Measurements from ENCODE around the gene MT1A.

DNA sequence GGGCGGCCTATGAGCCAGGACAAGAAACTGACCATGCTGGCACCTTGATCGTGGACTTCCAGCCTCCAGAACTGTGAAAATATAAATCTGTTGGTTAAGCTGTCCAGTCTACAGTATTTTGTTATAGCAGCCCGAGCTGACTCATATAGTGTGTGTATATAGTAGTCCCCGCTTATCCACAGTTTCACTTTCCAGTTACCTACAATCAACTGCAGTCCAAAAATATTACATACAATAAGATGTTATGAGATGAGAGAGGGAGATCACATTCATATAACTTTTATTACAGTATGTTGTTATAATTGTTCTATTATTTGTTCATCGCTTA lies 44.2 kb upstream of the MT1A start:
- TF ChIP-seq, protein P1, sequence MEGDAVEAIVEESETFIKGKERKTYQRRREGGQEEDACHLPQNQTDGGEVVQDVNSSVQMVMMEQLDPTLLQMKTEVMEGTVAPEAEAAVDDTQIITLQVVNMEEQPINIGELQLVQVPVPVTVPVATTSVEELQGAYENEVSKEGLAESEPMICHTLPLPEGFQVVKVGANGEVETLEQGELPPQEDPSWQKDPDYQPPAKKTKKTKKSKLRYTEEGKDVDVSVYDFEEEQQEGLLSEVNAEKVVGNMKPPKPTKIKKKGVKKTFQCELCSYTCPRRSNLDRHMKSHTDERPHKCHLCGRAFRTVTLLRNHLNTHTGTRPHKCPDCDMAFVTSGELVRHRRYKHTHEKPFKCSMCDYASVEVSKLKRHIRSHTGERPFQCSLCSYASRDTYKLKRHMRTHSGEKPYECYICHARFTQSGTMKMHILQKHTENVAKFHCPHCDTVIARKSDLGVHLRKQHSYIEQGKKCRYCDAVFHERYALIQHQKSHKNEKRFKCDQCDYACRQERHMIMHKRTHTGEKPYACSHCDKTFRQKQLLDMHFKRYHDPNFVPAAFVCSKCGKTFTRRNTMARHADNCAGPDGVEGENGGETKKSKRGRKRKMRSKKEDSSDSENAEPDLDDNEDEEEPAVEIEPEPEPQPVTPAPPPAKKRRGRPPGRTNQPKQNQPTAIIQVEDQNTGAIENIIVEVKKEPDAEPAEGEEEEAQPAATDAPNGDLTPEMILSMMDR (IDR thresholded peaks at IDR 0.05; ENCODE audit: insufficient read depth, low read length): no peak
- TF ChIP-seq POLR2AphosphoS5 (IDR thresholded peaks at IDR 0.05; ENCODE audit: low read depth) (no peak), GABPA (IDR thresholded peaks at IDR 0.05; ENCODE audit: low read depth) (no peak)
- TF ChIP-seq, protein P2, sequence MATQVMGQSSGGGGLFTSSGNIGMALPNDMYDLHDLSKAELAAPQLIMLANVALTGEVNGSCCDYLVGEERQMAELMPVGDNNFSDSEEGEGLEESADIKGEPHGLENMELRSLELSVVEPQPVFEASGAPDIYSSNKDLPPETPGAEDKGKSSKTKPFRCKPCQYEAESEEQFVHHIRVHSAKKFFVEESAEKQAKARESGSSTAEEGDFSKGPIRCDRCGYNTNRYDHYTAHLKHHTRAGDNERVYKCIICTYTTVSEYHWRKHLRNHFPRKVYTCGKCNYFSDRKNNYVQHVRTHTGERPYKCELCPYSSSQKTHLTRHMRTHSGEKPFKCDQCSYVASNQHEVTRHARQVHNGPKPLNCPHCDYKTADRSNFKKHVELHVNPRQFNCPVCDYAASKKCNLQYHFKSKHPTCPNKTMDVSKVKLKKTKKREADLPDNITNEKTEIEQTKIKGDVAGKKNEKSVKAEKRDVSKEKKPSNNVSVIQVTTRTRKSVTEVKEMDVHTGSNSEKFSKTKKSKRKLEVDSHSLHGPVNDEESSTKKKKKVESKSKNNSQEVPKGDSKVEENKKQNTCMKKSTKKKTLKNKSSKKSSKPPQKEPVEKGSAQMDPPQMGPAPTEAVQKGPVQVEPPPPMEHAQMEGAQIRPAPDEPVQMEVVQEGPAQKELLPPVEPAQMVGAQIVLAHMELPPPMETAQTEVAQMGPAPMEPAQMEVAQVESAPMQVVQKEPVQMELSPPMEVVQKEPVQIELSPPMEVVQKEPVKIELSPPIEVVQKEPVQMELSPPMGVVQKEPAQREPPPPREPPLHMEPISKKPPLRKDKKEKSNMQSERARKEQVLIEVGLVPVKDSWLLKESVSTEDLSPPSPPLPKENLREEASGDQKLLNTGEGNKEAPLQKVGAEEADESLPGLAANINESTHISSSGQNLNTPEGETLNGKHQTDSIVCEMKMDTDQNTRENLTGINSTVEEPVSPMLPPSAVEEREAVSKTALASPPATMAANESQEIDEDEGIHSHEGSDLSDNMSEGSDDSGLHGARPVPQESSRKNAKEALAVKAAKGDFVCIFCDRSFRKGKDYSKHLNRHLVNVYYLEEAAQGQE (IDR thresholded peaks at IDR 0.05; ENCODE audit: insufficient replicate concordance, low read depth): no peak
